Central memory CD8-positive, alpha-beta T cell (primary cell): ENCODE measurements around the gene KDM3B.

Experiments
- ATAC-seq: fragments of 150-1000 bp; cut with Tn5 transposase; replicated peaks from 2 replicates; pipeline ENCODE4 v1.10.0; 2022; ENCODE audit warnings: mild to moderate bottlenecking, moderate FRiP score, moderate number of reproducible peaks; ENCODE audit not compliant: poor library complexity, severe bottlenecking; ENCODE audit errors: extremely low read depth
- DNase-seq, 2 donors: peaks; one replicate each; pipeline ENCODE4 v3.0.0; 2021; ENCODE audit warnings: low spot score in 2 of 2
- H3K27ac Mint-ChIP-seq: one replicate; pipeline ENCODE4 v1.8.0; 2022; ENCODE audit warnings: low read depth, mild to moderate bottlenecking, moderate library complexity, mixed read lengths
- H3K27me3 Mint-ChIP-seq: one replicate; pipeline ENCODE4 v1.8.0; 2022; ENCODE audit warnings: mixed read lengths
- H3K36me3 Mint-ChIP-seq: one replicate; pipeline ENCODE4 v1.8.0; 2022; ENCODE audit warnings: mild to moderate bottlenecking, moderate library complexity, mixed read lengths; ENCODE audit not compliant: insufficient read depth
- H3K4me1 Mint-ChIP-seq: one replicate; pipeline ENCODE4 v1.8.0; 2022; ENCODE audit warnings: mixed read lengths
- H3K4me3 Mint-ChIP-seq: one replicate; pipeline ENCODE4 v1.8.0; 2022; ENCODE audit warnings: mild to moderate bottlenecking, moderate library complexity, mixed read lengths
- H3K9me3 Mint-ChIP-seq: one replicate; pipeline ENCODE4 v1.8.0; 2022; ENCODE audit warnings: mixed read lengths

The KDM3B gene

DNA sequence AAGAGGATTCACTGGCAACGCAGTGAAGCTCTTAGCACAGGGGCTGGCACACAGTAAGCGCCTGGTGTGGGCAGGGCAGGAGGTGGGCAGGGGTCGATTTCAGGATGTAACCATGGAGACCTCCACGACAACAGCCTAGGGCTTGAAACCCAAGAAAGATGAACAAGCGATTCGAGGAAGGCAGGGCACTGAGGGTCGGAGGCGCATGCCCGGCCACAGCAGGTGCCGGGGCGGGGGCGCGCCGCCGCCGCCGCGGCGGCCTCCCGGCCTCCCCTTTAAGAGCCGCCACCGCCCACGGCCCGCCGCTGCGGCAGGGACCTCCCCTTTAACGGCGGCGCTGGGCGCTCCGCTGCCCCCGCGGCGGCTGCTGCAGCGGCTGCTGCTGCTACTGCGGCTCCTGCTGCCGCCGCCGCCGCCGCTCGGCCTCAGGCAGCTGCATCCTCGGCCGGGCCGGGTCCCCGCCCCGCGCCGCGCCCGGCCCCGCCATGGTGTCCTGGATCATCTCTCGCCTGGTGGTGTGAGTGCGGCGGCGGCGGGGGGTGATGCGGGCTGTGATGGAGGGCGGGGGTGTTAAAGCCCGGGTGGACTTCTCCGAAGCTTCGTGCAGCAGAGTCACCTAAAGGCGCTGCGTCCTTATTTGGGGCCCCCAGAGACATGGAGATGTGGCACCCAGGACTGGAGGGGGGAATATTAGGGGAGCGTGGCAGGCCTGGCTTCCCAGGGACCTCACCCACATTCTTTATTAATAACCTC lies 86.4 kb downstream of the KDM3B start, which contains the start of gene REEP2:
Gene REEP2, plus strand, starts transcription at position 334 of the 753 bp plus-strand sequence. Its CDS starts 152 bp downstream, at position 486.
- DNase-seq (peak; percentile 31 to 34), ATAC-seq (peak; percentile 88)
- Mint-ChIP-seq H3K27me3 (no peaks in the 10 kb centered on the region), H3K27ac (no peak within 1 kb of the TSS), H3K36me3 (peaks cover 22% of the 10 kb centered on the region), H3K4me1 (peaks cover 11% of the 10 kb centered on the region), H3K4me3 (peak within 1 kb of the TSS; percentile 77), H3K9me3 (no peaks in the 10 kb centered on the region)

DNA sequence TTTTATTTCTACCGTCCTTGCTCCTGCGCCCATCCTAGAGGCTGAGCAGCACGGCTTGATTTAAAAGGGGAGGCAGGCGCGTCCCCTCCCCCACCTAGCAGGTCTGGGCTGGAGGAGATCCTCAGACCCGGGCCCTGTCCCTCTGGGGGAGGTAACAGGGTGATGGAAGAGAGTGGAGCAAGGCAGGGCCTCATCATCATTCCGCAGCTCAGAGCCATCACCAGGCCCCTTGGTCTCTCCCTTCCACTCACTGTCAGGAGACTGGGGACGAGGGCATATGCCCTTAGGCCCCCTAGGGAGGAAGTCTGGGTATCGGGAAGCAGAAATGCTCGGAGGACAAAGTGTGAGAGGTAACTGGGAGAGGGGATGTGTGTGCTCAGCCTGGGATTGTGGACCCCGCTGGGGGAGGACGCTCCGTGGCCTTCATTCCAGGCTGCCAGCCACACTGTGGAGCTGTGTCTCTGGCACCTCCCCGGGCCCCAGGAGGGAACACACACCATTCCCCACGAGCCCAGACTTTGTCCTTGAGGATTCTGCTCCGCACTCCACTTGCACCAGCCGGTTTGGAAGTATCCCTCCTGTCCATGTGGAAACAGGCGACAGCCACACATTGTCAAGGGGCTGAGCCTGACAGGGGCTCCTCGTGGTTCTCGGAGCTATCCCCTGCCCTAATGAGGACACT lies 87.1 kb downstream of the KDM3B start:
- ATAC-seq (no peak), DNase-seq (no peak)
- peak overlapping the region; percentile 77 for H3K4me3 Mint-ChIP-seq
- H3K9me3 Mint-ChIP-seq, result no peaks in the 10 kb centered on the region
- H3K4me1 Mint-ChIP-seq, result peaks cover 11% of the 10 kb centered on the region
- peak overlapping the region; percentile 30 for H3K27ac Mint-ChIP-seq
- no peaks in the 10 kb centered on the region for H3K27me3 Mint-ChIP-seq
- peaks cover 18% of the 10 kb centered on the region for H3K36me3 Mint-ChIP-seq

GRCh38 chr5:138440159-138441073 lies 87.9 kb downstream of the KDM3B start:
- DNase-seq (no peak), ATAC-seq (no peak)
- Mint-ChIP-seq H3K27ac (peak overlapping the region; percentile 30), H3K27me3 (no peaks in the 10 kb centered on the region), H3K9me3 (no peaks in the 10 kb centered on the region), H3K36me3 (peaks cover 12% of the 10 kb centered on the region), H3K4me3 (peak overlapping the region; percentile 36), H3K4me1 (peaks cover 11% of the 10 kb centered on the region)

- H3K9me3 Mint-ChIP-seq, result no peaks in the 10 kb centered on the region
- peaks cover 4% of the 10 kb centered on the region for H3K36me3 Mint-ChIP-seq
- H3K4me1 Mint-ChIP-seq, result peaks cover 11% of the 10 kb centered on the region
- H3K4me3 Mint-ChIP-seq, result no peak overlapping the region
- H3K27me3 Mint-ChIP-seq, result no peaks in the 10 kb centered on the region
- no peak for DNase-seq
- H3K27ac Mint-ChIP-seq, result no peak overlapping the region
- no peak for ATAC-seq
These were observed 88.7 kb downstream of the KDM3B start for GRCh38 chr5:138441221-138441620.

DNA sequence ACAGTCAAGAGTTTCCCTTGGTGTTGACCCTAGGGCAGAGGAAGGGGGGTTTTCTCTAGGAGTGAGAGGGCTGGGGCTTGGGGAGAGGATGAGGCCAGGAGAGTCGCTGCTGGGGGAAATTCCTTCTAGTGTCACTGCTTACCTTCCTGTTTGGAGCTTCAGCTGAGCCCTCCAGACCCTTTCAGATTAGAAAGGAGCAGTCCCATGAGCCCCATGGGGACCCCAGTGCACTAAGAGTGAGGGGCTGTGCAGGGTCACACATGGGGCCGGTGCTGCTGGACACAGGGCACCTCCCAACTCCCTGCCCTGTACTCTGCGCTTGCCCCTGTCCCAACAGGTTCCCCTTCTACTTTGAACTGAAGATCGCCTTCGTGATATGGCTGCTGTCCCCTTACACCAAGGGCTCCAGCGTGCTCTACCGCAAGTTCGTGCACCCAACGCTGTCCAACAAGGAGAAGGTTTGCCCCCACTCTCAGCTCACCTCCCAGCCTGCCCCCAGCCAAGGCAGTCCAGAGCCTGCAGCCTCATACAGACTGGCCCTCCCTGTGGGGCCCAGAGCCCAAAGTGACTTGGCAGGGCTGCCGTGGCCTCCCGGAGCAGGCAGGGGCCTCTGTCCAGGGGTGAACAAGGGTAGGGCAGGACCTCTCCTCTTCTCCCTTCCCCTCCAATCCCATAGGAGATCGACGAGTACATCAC lies 91.7 kb downstream of the KDM3B start:
- Mint-ChIP-seq H3K27me3 (no peaks in the 10 kb centered on the region), H3K27ac (no peak overlapping the region), H3K9me3 (no peaks in the 10 kb centered on the region), H3K4me3 (no peak overlapping the region), H3K4me1 (peaks cover 5% of the 10 kb centered on the region), H3K36me3 (no peaks in the 10 kb centered on the region)
- ATAC-seq, result no peak
- no peak for DNase-seq

- H3K4me1 Mint-ChIP-seq, result peaks cover 8% of the 10 kb centered on the region
- DNase-seq (no peak), ATAC-seq (no peak)
- H3K9me3 Mint-ChIP-seq, result no peaks in the 10 kb centered on the region
- H3K27ac Mint-ChIP-seq, result no peak overlapping the region
- no peaks in the 10 kb centered on the region for H3K36me3 Mint-ChIP-seq
- no peaks in the 10 kb centered on the region for H3K27me3 Mint-ChIP-seq
- H3K4me3 Mint-ChIP-seq, result no peak overlapping the region
These were observed 92.5 kb downstream of the KDM3B start for GRCh38 chr5:138444774-138445546.

- Mint-ChIP-seq H3K4me3 (no peak overlapping the region), H3K27ac (no peak overlapping the region), H3K4me1 (peaks cover 6% of the 10 kb centered on the region), H3K27me3 (no peaks in the 10 kb centered on the region), H3K9me3 (no peaks in the 10 kb centered on the region), H3K36me3 (no peaks in the 10 kb centered on the region)
- ATAC-seq, result no peak
- DNase-seq, result no peak
These were observed 93.2 kb downstream of the KDM3B start for GRCh38 chr5:138445547-138446271.

DNA sequence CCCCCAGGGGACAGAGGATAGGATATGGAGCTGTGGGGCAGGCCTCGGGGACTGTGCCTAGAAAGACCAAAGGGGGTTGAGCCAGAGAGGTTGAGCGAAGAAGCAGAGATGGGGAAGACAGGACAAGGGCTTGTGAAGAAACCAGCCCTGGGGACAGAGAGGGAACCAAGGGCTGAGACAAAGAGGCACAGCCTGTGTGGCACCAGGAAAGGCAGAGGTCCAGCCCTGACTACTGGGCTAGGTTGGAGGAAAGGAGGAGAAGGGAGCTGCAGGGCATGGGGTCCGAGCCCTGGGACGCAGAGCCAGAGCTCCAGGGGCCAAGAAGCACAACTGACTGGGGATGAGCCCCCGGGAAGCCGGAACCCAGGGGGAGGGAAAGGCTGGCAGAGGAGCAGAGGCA lies 95.6 kb downstream of the KDM3B start:
- Mint-ChIP-seq H3K4me3 (no peak overlapping the region), H3K9me3 (no peaks in the 10 kb centered on the region), H3K4me1 (peaks cover 6% of the 10 kb centered on the region), H3K27ac (peak overlapping the region; percentile 16), H3K36me3 (no peaks in the 10 kb centered on the region), H3K27me3 (no peaks in the 10 kb centered on the region)
- DNase-seq, result no peak
- no peak for ATAC-seq

DNA sequence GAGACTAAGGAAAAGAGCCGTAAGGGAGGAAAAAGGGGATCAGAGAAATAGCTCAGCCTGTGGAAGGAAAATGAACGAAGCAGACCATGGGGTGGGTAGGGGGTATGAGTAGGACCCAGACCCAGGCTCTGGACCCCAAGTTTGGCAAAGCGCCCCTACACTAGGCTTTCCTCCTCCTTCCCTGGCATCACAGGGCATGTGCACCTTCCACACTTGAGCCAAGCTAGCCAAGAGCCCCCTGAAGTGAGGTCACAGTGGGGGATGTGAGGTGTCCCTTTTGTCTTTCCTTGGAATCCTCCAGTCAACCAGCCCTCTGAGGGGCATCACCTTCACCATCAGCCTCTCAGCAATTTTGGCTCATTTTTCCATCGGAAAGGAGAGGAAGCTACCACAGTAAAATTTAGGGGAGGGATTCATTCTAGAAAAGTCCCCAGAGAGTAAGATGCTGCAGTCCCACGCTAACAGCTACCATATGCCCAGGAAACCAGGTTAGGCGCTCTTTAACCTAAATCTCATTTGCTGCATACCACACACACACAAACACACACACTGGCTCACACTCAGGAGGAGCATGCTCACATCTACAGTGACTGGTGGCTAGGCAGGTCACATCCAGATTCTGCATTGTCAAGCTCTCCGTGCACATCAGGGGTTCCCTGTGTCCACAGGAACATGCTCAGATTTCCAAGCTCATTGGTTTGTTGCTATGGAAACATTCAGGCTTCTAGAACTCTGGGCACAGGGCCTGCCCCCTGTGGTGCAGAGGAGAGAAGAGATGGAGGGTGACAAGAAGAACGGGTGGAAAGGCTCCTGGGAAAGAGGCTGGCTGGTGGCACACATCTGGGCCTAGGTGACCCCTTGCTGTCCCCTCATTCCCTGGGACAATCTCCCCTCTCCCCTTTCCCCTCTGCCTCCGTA lies 96.3 kb downstream of the KDM3B start:
- H3K36me3 Mint-ChIP-seq, result no peaks in the 10 kb centered on the region
- H3K27me3 Mint-ChIP-seq, result no peaks in the 10 kb centered on the region
- H3K4me3 Mint-ChIP-seq, result no peak overlapping the region
- no peak overlapping the region for H3K27ac Mint-ChIP-seq
- H3K9me3 Mint-ChIP-seq, result no peaks in the 10 kb centered on the region
- H3K4me1 Mint-ChIP-seq, result peaks cover 6% of the 10 kb centered on the region
- ATAC-seq, result no peak
- DNase-seq, result no peak

DNA sequence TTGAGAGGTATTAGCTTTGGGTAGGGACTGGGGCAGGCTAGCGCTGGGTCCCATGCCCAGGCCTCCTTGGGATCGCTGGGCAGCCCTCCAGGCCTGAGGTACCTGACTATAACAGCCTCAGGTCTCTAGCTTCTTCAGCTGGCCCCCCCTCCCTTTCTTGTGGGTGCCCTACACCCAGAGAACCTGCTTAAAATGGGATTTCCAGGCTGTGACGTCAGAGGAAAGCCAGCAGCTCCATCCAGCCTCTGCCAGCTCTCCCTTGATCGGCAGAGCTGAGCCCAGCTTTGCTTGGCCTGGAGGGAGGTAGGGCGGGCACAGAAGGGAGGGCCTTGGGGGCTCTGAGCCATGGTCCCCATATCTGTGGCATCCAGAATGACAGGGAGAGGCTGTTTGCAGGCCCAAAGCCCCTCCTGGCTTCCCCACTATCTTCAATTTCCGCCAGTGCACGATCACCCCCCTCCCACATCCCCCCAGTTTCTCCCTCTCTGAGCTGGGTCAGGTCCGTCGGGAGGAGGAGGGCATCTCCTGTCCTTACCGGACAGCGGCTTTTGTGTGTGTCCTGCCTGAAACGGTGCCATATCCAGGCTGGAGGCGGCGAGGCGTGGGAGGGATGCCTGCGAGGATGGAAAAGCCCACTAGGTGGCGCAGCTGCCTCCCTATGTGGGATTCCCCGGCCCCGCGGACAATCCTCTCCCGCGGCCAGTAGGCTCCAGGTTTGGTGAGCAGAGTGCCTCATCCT lies 97.2 kb downstream of the KDM3B start:
- Mint-ChIP-seq H3K36me3 (no peaks in the 10 kb centered on the region), H3K4me1 (peaks cover 6% of the 10 kb centered on the region), H3K4me3 (no peak overlapping the region), H3K9me3 (no peaks in the 10 kb centered on the region), H3K27me3 (no peaks in the 10 kb centered on the region), H3K27ac (no peak overlapping the region)
- DNase-seq, result peak; percentile 55 to 69
- peak; percentile 73 for ATAC-seq
